Lung microvascular endothelial cell (primary cell): ENCODE results near the gene SLC25A27. TPM values are rescaled to one million over a fixed set of nuclear protein-coding genes. Genes with fewer than 3 reads are reported as not detected.
A peak's percentile ranks its signal among the peaks of the same experiment; 100 is the strongest.

Source experiments
- DNase-seq, 2 donors: peaks; one replicate each; pipeline versions ENCODE4 v3.0.0 to v3.0.0-alpha.2; 2010; ENCODE audit warnings: low read depth in 2 of 2
- total RNA-seq: library from RNA; depleted of rRNA; stranded (reverse); fragments of >200 nt; gene quantifications from 2 replicates; pipeline ENCODE4 v1.2.1, GENCODE V29; 2014

Gene SLC25A27
- total RNA-seq, 1 donor from 2014 or later = 1.4 TPM

- no peak for DNase-seq
These were observed 1.8 kb upstream of the SLC25A27 start for GRCh38 chr6:46651006-46651405.

DNA sequence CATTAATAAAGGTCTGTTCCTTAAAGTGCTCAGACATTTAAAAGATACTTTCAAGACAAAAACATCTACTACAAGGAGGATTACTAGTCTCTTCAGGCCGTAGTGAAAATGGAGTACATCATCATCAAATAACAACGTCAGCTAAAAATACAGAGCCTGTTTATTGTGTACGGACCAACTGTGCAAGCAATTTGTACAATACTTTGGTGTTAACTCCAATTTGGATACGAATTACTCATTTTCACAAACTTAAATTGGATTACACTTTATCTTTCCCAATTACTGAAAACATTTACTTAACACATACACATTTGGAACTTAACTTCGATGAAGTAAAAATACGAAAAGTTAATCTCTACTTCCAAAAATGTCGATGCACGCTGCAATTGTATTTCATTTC, 959 bp upstream of the SLC25A27 start:
- no peak for DNase-seq

GRCh38 chr6:46652232-46652602, 558 bp upstream of the SLC25A27 start:
- DNase-seq = no peak

DNA sequence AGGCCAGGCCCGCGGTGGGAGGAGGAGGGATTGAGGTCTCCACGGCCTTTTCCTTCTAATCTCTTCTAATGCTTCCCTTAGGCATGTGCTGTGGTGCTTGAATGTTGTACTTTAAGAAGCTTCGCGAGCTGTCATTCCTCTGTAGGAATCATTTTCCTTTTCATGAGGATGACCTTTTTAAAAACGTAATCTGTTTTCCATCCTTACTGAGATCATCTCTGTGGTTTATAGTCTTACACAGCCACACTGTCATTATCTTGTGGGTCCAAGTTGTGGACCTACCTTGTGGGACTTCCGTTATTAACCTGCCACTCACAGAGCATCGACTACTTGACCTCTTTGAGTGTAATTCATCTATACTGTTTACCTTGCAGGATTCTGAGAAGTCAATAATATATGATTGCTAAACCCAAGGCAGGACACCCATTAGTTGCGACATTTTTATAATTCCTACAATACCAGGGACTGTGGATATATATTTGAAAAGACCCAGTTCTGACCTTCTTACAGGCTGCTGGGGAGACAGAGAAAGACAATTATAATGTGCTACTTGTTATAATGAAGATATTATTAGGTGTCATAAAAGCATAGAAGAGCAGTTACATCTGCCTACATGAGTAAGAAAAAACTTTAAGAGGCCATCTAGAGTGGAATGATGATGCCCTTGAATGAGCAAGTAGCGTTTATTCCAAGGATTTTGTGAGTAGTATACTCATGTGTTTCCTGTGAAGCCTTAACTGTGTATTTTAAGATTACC, 842 bp downstream of the SLC25A27 start:
- DNase-seq = no peak

DNA sequence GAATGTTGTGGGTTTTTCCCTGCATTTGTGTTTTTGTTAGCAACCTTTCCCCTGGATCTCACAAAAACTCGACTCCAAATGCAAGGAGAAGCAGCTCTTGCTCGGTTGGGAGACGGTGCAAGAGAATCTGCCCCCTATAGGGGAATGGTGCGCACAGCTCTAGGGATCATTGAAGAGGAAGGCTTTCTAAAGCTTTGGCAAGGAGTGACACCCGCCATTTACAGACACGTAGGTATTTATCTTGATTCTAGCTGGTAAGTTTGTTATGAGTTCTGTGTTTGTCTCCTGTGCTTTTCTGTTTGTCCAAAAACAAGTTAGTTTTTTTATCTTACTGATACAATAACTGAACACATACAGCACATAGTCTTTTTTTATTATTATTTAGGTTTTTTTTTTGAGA, 3.0 kb downstream of the SLC25A27 start:
- no peak for DNase-seq

- DNase-seq = no peak
These were observed 4.9 kb downstream of the SLC25A27 start for GRCh38 chr6:46657642-46658041.

DNA sequence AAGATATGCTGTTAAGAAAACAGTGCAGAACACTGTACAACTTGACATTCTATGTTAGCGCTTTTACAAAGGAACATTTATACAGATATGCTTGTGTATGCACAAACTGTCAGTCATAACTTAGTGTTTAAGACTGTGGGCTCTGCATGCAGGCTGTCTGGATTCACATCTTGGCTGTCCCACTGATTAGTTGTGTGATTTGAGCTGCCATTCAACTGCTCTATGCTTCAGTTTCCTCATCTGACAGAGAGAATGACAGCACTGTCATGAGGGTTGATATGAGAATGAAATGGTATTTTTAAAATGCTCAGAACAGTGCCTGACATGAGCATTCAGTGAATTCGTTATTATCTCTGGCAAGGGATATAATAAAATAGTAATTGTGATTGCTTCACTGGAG, 8.7 kb downstream of the SLC25A27 start:
- DNase-seq = no peak

- no peak for DNase-seq
These were observed 14.6 kb downstream of the SLC25A27 start for GRCh38 chr6:46667377-46667776.

DNA sequence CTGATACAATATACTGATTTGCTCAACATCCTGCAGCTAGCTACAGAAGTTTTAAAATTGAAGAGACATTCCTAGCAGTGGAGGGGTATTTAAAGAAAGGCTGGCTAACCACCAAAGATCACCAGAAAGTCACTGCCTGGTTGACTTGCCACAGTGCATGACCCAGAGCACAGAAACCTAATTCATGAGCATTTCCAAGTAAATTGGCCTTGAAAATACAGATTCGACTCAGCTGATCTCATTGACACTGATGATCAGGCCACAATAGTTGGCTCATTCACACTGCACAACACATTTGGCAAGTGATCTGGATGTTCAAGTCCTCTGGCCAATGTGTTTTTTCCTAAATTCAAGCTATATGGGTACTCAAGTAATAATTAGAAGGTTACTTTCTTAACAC, 21.6 kb downstream of the SLC25A27 start:
- no peak for DNase-seq

GRCh38 chr6:46676604-46677313, 24.0 kb downstream of the SLC25A27 start:
- DNase-seq = no peak

DNA sequence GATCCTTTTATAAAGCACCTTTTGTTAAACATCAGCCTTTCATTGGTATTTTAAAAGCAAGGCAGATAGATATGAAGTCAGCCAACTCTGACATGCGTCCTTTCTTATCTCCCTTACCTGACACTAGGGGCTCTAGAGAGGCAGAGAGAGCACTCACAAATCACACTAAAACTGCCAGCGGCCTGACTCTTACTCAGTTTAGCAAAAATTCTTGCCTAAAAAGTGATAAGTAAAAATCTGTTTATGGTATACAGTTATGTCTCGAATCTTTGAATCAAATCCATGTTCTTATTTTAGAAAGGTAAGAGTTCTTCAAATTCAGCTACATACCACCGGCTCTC, 24.5 kb downstream of the SLC25A27 start:
- DNase-seq = no peak

GRCh38 chr6:46684771-46685170, 32.0 kb downstream of the SLC25A27 start:
- DNase-seq = no peak

- DNase-seq = no peak
These were observed 34.9 kb downstream of the SLC25A27 start, which contains the start of gene TDRD6 for GRCh38 chr6:46687619-46688097. TDRD6 (plus strand) TSS chr6:46687885; CDS start chr6:46688129, 244 bp downstream.

DNA sequence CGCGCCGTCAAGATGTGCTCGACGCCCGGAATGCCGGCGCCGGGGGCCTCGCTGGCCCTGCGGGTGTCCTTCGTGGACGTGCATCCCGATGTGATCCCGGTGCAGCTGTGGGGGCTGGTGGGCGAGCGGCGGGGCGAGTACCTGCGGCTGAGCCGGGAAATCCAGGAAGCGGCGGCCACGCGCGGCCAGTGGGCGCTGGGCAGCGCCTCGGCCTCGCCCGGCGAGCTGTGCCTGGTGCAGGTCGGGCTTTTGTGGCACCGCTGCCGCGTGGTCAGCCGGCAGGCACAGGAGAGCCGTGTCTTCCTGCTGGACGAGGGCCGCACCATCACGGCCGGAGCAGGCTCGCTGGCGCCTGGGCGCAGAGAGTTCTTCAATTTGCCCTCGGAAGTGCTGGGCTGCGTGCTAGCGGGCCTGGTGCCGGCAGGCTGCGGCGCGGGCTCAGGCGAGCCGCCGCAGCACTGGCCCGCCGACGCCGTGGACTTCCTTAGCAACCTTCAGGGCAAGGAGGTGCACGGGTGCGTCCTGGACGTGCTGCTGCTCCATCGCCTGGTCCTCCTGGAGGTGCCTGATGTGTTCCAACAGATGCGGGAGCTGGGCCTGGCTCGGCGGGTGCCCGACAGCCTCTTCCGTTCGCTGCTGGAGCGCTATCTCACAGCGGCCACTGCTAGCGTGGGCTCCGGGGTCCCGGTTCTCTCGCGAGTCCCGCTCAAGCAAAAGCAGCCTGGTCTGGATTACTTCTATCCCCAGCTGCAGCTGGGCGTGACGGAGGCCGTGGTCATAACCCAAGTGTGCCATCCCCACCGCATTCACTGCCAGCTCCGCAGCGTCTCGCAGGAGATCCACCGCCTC, 35.6 kb downstream of the SLC25A27 start:
- no peak for DNase-seq

DNA sequence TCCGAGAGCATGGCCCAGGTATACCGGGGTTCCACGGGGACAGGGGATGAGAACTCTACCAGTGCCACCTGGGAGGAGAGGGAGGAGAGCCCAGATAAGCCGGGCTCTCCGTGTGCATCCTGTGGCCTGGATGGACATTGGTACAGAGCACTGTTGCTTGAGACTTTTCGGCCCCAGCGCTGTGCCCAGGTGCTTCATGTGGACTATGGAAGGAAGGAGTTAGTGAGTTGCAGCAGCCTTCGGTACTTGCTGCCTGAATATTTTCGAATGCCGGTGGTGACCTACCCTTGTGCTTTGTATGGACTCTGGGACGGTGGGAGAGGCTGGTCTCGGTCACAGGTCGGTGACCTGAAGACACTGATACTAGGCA, 36.2 kb downstream of the SLC25A27 start:
- DNase-seq = no peak

GRCh38 chr6:46689657-46690056, 36.9 kb downstream of the SLC25A27 start:
- DNase-seq = no peak

DNA sequence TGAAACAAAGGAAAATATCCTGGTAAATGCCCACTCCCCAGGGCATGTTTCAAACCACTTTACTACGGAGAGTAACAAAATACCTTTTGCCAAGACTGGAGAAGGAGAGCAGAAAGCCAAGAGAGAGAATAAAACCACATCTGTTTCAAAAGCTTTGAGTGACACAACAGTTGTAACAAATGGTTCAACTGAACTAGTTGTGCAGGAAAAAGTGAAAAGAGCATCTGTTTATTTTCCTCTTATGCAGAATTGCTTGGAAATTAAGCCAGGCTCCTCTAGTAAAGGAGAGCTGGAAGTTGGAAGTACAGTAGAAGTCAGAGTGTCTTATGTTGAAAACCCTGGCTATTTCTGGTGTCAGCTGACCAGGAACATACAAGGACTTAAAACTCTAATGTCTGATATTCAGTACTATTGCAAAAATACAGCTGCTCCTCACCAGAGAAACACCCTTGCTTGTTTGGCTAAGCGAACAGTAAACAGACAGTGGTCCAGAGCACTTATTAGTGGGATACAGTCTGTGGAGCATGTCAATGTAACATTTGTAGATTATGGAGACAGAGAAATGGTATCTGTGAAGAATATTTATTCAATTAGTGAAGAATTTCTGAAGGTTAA, 37.5 kb downstream of the SLC25A27 start:
- DNase-seq = no peak

DNA sequence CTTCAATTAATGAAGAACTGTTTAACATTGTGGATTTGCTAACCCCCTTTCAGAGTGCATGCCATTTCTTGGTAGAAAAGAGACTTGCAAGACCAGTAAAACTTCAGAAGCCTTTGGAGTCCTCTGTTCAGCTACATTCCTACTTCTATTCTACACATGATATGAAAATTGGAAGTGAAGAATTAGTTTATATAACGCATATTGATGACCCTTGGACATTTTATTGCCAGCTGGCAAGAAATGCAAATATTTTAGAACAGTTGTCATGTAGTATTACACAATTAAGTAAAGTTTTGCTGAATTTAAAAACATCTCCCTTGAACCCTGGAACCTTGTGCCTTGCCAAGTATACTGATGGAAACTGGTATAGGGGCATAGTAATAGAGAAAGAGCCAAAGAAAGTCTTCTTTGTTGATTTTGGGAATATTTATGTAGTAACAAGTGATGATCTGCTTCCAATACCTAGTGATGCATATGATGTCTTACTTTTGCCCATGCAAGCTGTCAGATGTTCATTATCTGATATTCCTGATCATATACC, 38.2 kb downstream of the SLC25A27 start:
- no peak for DNase-seq

GRCh38 chr6:46699970-46700369, 47.2 kb downstream of the SLC25A27 start:
- no peak for DNase-seq

GRCh38 chr6:46704562-46704961, 51.8 kb downstream of the SLC25A27 start:
- peak; percentile 12 to 19 for DNase-seq

DNA sequence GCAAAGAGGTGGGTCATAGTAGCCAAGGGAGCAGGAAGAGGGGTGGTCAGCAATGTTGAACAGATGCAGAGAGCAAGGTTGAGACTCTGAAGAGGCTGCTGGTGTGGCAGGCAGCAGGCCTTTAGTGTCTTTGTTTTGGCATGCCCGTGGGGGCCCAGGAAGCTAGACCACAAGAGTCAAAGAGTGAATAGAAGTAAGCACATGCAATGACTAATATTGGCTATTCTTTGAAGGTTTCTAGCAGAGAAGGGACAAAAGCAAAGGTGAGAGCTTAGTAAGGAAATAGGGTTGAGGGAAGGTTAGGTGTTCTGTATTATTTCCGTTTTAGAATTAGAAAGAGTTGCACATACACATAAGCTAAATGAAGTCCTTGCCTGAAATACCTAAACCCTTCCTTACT, 53.7 kb downstream of the SLC25A27 start:
- no peak for DNase-seq
